Endothelial cell of umbilical vein (primary cell): ENCODE measurements around the gene KLF13. TPM values are rescaled to one million over a fixed set of nuclear protein-coding genes. Genes with fewer than 3 reads are reported as not detected.

Experiments
- BruUV-seq: library from RNA; stranded (reverse); fragments of 400-500 nt; replicated peaks from 2 replicates; lab custom pipeline; 2021; lab: Mats Ljungman, UMichigan
- CTCF ChIA-PET: fragments of 300-600, 350-600 bp; sonication (Branson Sonifier 250); formaldehyde crosslinking; loops from one replicate; lab custom pipeline; 2021; ENCODE audit warnings: antibody characterized with exemption, inconsistent platforms; lab: Charles Lee
- POLR2A ChIA-PET: fragments of 300-600, 350-600 bp; sonication (Branson Sonifier 250); formaldehyde crosslinking; loops from one replicate; lab custom pipeline; 2021; ENCODE audit warnings: antibody characterized with exemption, inconsistent platforms; lab: Charles Lee
- DNase-seq: peaks from one replicate; pipeline ENCODE4 v3.0.0-alpha.2; 2011; ENCODE audit warnings: low read depth, low spot score
- FAIRE-seq: peaks from 2 replicates; lab custom pipeline; 2011; peaks lifted over from hg19 to GRCh38; lab: Jason Lieb, UNC
- H2AFZ ChIP-seq: 2 replicates; pipeline ENCODE4 v1.6.0; 2012; ENCODE audit warnings: low read depth, low read length, control low read depth, inconsistent platforms
- H3K27ac ChIP-seq: 2 replicates; pipeline ENCODE4 v1.5.1; 2011; ENCODE audit warnings: low read depth, mild to moderate bottlenecking, control low read depth, low read length, moderate library complexity; ENCODE audit not compliant: insufficient read depth
- H3K27me3 ChIP-seq, 2 experiments: 2 replicates each; pipeline versions ENCODE4 v1.6.0 to v1.6.1; 2011; ENCODE audit warnings: low read length in 2 of 2, mixed read lengths in 1 of 2; ENCODE audit not compliant: control insufficient read depth in 2 of 2, insufficient read depth in 2 of 2
- H3K36me3 ChIP-seq, 2 experiments: 2 replicates in 1 of 2; 3 replicates in 1 of 2; pipeline ENCODE4 v1.5.1; 2011; ENCODE audit warnings: low read length in 2 of 2, mild to moderate bottlenecking in 1 of 2, moderate library complexity in 1 of 2; ENCODE audit not compliant: control insufficient read depth in 2 of 2, insufficient read depth in 2 of 2; ENCODE audit errors: extremely low read depth in 1 of 2
- H3K4me1 ChIP-seq: 3 replicates; pipeline ENCODE4 v1.5.1; 2011; ENCODE audit warnings: mild to moderate bottlenecking, low read length; ENCODE audit not compliant: control insufficient read depth, insufficient read depth; ENCODE audit errors: extremely low read depth
- H3K4me2 ChIP-seq: 2 replicates; pipeline ENCODE4 v1.6.1; 2011; ENCODE audit warnings: low read length, control low read depth, mixed read lengths; ENCODE audit not compliant: insufficient read depth
- H3K4me3 ChIP-seq, 3 experiments: fragments of 200-600 bp in 1 of 3; sonication (generic), shearing (Covaris generic) in 1 of 3; replicated peaks in 1 of 3; 2 replicates each; pipeline ENCODE4 v1.5.1; 2011 to 2016; ENCODE audit warnings: control low read depth in 3 of 3, low read length in 3 of 3, mild to moderate bottlenecking in 2 of 3, inconsistent platforms in 1 of 3, low read depth in 1 of 3, moderate library complexity in 1 of 3; ENCODE audit not compliant: insufficient read depth in 1 of 3
- H3K79me2 ChIP-seq: 2 replicates; pipeline ENCODE4 v1.6.0; 2012; ENCODE audit warnings: low read length, inconsistent platforms; ENCODE audit not compliant: control insufficient read depth, insufficient read depth
- H3K9ac ChIP-seq: replicated peaks from 2 replicates; pipeline ENCODE3; 2011; ENCODE audit warnings: low read length, control low read depth; ENCODE audit not compliant: insufficient read depth; ENCODE audit errors: extremely low read depth
- H3K9me1 ChIP-seq: replicated peaks from 3 replicates; pipeline ENCODE4 v1.6.0; 2011; ENCODE audit warnings: mild to moderate bottlenecking, low read length; ENCODE audit not compliant: control insufficient read depth, insufficient read depth; ENCODE audit errors: extremely low read depth
- H3K9me3 ChIP-seq: replicated peaks from 2 replicates; pipeline ENCODE4 v1.5.1; 2012; ENCODE audit warnings: low read length, inconsistent platforms; ENCODE audit not compliant: control insufficient read depth, insufficient read depth
- H4K20me1 ChIP-seq: replicated peaks from 2 replicates; pipeline ENCODE3; 2011; ENCODE audit warnings: mild to moderate bottlenecking, low read length; ENCODE audit not compliant: control insufficient read depth, insufficient read depth; ENCODE audit errors: extremely low read depth
- CTCF ChIP-seq, 2 donors: IDR thresholded peaks; 1 replicate in 1 of 2; 2 replicates in 1 of 2; pipeline ENCODE4 v1.5.1; 2011; ENCODE audit warnings: low read length in 2 of 2, mild to moderate bottlenecking in 2 of 2, moderate library complexity in 2 of 2, control low read depth in 1 of 2, inconsistent platforms in 1 of 2, low read depth in 1 of 2; ENCODE audit not compliant: insufficient read depth in 1 of 2; ENCODE audit errors: extremely low read depth in 1 of 2
- EZH2 ChIP-seq: IDR thresholded peaks from 2 replicates; pipeline ENCODE4 v1.6.1; 2012; ENCODE audit warnings: borderline replicate concordance, low read depth, mild to moderate bottlenecking, moderate library complexity, low read length, inconsistent platforms; ENCODE audit not compliant: severe bottlenecking
- FOS ChIP-seq: IDR thresholded peaks from 2 replicates; pipeline ENCODE4 v1.6.1; 2011; ENCODE audit warnings: mild to moderate bottlenecking, low read length, moderate library complexity, borderline replicate concordance; ENCODE audit not compliant: insufficient read depth
- GATA2 ChIP-seq: IDR thresholded peaks from 2 replicates; pipeline ENCODE4 v1.7.0; 2011; ENCODE audit warnings: low read depth, mild to moderate bottlenecking, moderate library complexity, mixed read lengths, low read length; ENCODE audit not compliant: insufficient read length, insufficient read depth
- JUN ChIP-seq: IDR thresholded peaks from 2 replicates; pipeline ENCODE4 v1.6.1; 2011; ENCODE audit warnings: borderline replicate concordance, low read depth; ENCODE audit not compliant: insufficient read length, insufficient read depth
- MYC ChIP-seq: IDR thresholded peaks from one replicate; pipeline ENCODE4 v1.6.1; 2011; ENCODE audit warnings: mild to moderate bottlenecking, low read depth, low read length
- POLR2A ChIP-seq: IDR thresholded peaks from 2 replicates; pipeline ENCODE4 v1.6.1; 2012; ENCODE audit warnings: low read depth, mild to moderate bottlenecking, control low read depth, low read length
- POLR2AphosphoS5 ChIP-seq: IDR thresholded peaks from 2 replicates; pipeline ENCODE4 v1.6.1; 2012; ENCODE audit warnings: low read depth, mild to moderate bottlenecking, control low read depth, low read length, moderate library complexity; ENCODE audit not compliant: insufficient read depth
- dilution Hi-C: fragments of 300-500 bp; cut with MboI; formaldehyde crosslinking; loops from one replicate; pipeline ENCODE4 v1.15.0; 2019; ENCODE audit warnings: low sequenced_read_pairs; ENCODE audit not compliant: extremely low pct_ligation_motif_present
- intact Hi-C: fragments of 100-400 bp; cut with micrococcal nuclease; formaldehyde crosslinking; loops from one replicate; pipeline ENCODE4 v1.10.0; 2022
- polyA plus RNA-seq, 4 experiments: library from polyadenylated mRNA; depleted of rRNA in 3 of 4; stranded (reverse) in 3 of 4; unstranded in 1 of 4; fragments of >200 nt; gene quantifications; 2 replicates each; pipeline versions ENCODE4 v1.2.1 to v1.2.3, GENCODE V29; 2011 to 2012; ENCODE audit warnings: missing spikeins in 1 of 4
- total RNA-seq: library from RNA; stranded (reverse); gene quantifications from 2 replicates; pipeline ENCODE4 v1.2.3, GENCODE V29; 2021
- TF ChIP-seq, protein P1 (sequence below): IDR thresholded peaks from 2 replicates; pipeline ENCODE4 v1.6.1; 2011; ENCODE audit not compliant: insufficient read depth, insufficient read length

KLF13 gene
- total and polyA plus RNA-seq, 2 donors (not counting 3 experiments of a cell fraction or from before 2014, with no cell fraction given) = 10.1 to 31.9 TPM

DNA sequence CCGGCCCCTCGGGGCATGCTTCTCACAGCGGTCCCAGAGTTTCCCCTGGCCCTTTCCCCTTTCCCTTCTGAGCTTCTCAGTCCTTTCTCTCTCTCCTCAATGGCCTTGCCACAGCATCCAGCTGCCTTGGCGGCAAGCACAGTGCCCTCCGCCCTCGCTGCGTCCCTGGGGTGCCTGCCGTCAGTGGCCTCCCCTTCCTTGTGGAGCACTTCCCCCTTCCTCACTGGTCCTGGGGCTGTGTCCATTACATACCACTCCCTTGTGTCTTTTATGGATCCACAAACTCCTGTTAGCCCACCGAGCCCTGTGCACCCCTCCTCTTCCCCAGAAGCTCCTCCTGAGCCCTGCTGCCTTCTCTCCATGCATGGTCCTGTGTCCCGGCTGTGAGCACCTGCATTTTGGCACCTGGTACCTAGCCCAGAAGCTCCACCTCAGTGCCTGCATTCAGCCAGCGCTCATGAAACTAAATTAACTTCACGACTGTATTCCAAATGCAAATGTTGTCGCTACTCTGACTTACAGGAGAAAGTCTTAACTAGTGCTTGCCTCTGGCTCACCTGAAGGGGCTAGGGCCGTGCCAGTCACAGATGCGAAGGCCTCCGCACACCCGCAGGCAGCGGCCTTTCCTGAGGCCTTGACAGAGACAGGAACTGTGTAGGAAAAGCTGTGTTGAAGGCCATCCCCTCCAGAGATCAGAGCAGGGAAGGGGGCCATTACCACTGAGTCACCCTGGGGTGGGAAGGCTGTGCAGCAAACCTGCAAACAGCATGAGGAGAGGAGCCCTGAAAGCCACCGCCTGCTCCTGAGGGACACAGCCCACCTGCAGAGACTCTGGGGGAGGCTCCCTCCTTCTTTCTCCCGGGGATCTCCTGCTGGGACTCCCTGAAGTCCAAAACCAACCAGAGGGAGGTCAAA, 19.1 kb upstream of the KLF13 start:
- H3K9me1 ChIP-seq = no peaks in the 10 kb centered on the region
- ChIA-PET CTCF (interaction anchor here (1.5 kb wide), 1 partner anchor 183 kb away, joined by 4 read pairs; no protein-coding TSS in a partner anchor), POLR2A (no interaction called here)
- no peaks in the 10 kb centered on the region for H3K79me2 ChIP-seq
- no peaks in the 10 kb centered on the region for H3K9me3 ChIP-seq
- no TSS peak for BruUV-seq
- H3K27ac ChIP-seq = no peak overlapping the region
- H3K4me2 ChIP-seq = no peak overlapping the region
- dilution Hi-C loops = loop anchor here (25.0 kb wide), 1 partner anchor 95 kb away; no protein-coding TSS in a partner anchor
- no peaks in the 10 kb centered on the region for H3K27me3 ChIP-seq
- H3K9ac ChIP-seq = no peak overlapping the region
- no peaks in the 10 kb centered on the region for H3K4me1 ChIP-seq
- H3K36me3 ChIP-seq = no peaks in the 10 kb centered on the region
- intact Hi-C loops = no loop called here
- H3K4me3 ChIP-seq = no peak overlapping the region
- no peaks in the 10 kb centered on the region for H4K20me1 ChIP-seq
- no peak for FAIRE-seq
- TF ChIP-seq GATA2 (no peak), CTCF (IDR thresholded peaks at IDR 0.05; ENCODE audit: extremely low read depth in 1 of 2, insufficient read depth in 1 of 2, low read depth in 1 of 2, low read length in 2 of 2) (no peak), MYC (no peak), POLR2AphosphoS5 (no peak), JUN (no peak), POLR2A (no peak), EZH2 (no peak), FOS (no peak)
- TF ChIP-seq, protein P1, sequence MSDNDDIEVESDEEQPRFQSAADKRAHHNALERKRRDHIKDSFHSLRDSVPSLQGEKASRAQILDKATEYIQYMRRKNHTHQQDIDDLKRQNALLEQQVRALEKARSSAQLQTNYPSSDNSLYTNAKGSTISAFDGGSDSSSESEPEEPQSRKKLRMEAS = no peak
- DNase-seq = no peak
- no peak overlapping the region for H2AFZ ChIP-seq
